Endothelial cell of umbilical vein (primary cell): Measurements from ENCODE around the gene MRPS34.

Experiments used
- EZH2 ChIP-seq: IDR thresholded peaks from 2 replicates; pipeline ENCODE4 v1.6.1; 2012; ENCODE audit warnings: borderline replicate concordance, low read depth, mild to moderate bottlenecking, moderate library complexity, low read length, inconsistent platforms; ENCODE audit not compliant: severe bottlenecking
- POLR2A ChIP-seq: IDR thresholded peaks from 2 replicates; pipeline ENCODE4 v1.6.1; 2012; ENCODE audit warnings: low read depth, mild to moderate bottlenecking, control low read depth, low read length
- POLR2AphosphoS5 ChIP-seq: IDR thresholded peaks from 2 replicates; pipeline ENCODE4 v1.6.1; 2012; ENCODE audit warnings: low read depth, mild to moderate bottlenecking, control low read depth, low read length, moderate library complexity; ENCODE audit not compliant: insufficient read depth
- TF ChIP-seq, protein P1 (sequence below), 2 donors: IDR thresholded peaks; 1 replicate in 1 of 2; 2 replicates in 1 of 2; pipeline ENCODE4 v1.5.1; 2011; ENCODE audit warnings: low read length in 2 of 2, mild to moderate bottlenecking in 2 of 2, moderate library complexity in 2 of 2, control low read depth in 1 of 2, inconsistent platforms in 1 of 2, low read depth in 1 of 2; ENCODE audit not compliant: insufficient read depth in 1 of 2; ENCODE audit errors: extremely low read depth in 1 of 2
- TF ChIP-seq, protein P2 (sequence below): IDR thresholded peaks from 2 replicates; pipeline ENCODE4 v1.6.1; 2011; ENCODE audit not compliant: insufficient read depth, insufficient read length

- TF ChIP-seq POLR2AphosphoS5 = no peak
- TF ChIP-seq, protein P1, sequence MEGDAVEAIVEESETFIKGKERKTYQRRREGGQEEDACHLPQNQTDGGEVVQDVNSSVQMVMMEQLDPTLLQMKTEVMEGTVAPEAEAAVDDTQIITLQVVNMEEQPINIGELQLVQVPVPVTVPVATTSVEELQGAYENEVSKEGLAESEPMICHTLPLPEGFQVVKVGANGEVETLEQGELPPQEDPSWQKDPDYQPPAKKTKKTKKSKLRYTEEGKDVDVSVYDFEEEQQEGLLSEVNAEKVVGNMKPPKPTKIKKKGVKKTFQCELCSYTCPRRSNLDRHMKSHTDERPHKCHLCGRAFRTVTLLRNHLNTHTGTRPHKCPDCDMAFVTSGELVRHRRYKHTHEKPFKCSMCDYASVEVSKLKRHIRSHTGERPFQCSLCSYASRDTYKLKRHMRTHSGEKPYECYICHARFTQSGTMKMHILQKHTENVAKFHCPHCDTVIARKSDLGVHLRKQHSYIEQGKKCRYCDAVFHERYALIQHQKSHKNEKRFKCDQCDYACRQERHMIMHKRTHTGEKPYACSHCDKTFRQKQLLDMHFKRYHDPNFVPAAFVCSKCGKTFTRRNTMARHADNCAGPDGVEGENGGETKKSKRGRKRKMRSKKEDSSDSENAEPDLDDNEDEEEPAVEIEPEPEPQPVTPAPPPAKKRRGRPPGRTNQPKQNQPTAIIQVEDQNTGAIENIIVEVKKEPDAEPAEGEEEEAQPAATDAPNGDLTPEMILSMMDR (IDR thresholded peaks at IDR 0.05; ENCODE audit: extremely low read depth in 1 of 2, insufficient read depth in 1 of 2, low read depth in 1 of 2, low read length in 2 of 2) = no peak
- TF ChIP-seq, protein P2, sequence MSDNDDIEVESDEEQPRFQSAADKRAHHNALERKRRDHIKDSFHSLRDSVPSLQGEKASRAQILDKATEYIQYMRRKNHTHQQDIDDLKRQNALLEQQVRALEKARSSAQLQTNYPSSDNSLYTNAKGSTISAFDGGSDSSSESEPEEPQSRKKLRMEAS = no peak
- no peak for TF ChIP-seq POLR2A
- no peak for TF ChIP-seq EZH2
Measured at GRCh38 chr16:1788708-1789100, 15.8 kb upstream of the MRPS34 start.
